ENCODE data around the gene DUOX2.
"Not testable (repeated sequence)": the region's sequence is repeated elsewhere in the genome, so short reads cannot be mapped to it uniquely, and the experiment has no call there.

Gene DUOX2

GRCh38 chr15:45118131-45118588 lies 4.2 kb upstream of the DUOX2 start:
- FAIRE-seq, result peak; percentile 89

DNA sequence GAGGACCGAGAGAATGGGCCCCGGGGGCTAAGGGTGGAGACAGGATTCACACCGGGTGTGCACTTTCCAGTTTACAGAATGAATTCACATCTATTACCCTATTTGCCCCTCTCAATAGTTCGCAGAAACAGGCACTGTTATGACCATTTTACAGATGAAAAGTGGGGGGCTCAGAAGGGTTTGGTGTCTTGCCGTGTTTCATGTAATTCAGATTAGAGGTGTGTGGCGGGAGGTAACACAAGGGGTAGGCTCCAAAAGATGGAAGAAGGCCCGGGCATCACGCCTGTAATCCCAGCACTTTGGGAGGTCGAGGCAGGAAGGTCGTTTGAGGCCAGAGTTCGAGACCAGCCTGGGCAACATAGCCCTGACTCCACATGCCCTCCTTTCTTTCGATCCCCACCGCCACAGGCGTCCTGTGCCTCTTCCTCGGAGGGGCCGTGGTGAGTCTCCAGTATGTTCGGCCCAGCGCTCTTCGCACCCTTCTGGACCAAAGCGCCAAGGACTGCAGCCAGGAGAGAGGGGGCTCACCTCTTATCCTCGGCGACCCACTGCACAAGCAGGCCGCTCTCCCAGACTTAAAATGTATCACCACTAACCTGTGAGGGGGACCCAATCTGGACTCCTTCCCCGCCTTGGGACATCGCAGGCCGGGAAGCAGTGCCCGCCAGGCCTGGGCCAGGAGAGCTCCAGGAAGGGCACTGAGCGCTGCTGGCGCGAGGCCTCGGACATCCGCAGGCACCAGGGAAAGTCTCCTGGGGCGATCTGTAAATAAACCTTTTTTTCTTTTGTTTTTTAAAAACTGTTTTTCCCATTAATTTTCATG lies 3.5 kb upstream of the DUOX2 start:
- no peak for FAIRE-seq

- FAIRE-seq, result no peak
These were observed 2.7 kb upstream of the DUOX2 start for GRCh38 chr15:45116482-45117307.

- FAIRE-seq, result no peak
These were observed 2.1 kb upstream of the DUOX2 start for GRCh38 chr15:45116006-45116481.

DNA sequence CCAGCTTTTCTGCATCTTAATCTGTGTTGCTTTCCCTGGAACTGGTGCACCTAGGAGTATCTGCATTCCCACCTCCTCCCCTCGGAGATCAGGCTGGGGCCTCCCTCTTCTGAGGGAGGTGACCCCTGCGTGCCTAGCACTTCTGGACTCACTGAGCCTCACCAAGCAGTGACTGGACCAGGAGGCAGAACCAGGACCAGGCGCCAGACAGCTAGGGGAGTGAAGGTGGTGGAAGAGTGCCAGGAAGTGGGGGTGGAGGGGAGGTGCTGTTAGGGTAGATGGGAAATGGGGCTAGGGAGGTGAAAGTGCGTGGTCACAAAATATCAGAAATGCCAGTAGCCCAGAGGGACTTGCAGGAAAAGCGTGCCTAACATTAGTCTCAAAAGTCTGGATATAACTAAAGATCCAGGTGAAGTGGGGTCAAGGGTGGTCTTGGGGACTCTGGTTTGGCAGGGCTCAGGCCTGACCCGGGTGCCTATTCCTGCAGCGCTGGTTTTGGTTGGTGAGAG lies 1.4 kb upstream of the DUOX2 start:
- FAIRE-seq, result no peak

DNA sequence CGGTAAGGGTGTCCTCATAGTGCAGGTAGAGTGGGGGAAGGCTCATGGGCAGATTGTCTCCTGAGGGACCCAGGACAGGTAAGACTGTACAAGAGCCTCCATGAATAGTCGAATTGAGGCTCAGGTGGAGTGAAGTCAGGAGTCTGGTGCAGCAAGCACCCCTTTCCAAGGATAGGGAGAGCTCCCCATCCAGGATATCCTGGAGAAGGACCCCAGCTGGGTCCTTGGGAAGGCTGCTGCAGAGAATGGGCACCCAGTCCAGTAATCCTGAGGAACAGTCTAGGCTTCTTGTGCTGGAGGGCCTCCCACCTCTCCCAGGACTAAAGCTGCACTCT lies 746 bp upstream of the DUOX2 start:
- FAIRE-seq, result no peak

DNA sequence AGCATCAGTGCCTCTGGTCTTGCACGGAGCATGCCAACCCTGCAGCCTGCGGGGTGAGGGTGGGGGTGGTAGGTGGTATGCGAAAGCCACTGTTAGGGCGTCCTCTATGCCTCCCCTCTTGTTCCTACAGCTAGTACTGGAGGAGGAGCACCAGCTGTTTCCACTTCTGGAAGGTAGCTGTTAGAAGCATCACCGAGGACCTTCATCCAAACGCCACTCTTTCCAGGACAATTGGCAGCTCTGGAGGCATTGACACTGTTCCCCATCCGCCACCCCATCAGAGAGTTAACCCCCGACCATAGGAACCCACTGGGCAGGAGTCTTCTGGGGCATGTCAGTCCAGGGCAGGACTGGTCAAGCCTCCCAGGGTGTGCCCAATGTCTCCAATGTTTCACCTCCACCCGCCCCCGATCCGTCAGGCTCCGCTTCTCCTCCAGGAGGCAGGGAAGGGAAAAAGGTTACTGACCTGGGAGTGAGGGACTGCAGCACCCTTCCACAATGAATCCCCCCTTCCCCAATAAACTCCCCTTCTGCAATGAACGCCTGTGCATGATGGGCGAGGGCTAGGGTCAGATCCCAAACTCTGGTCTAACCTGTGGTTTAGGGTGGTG lies 487 bp downstream of the DUOX2 start:
- no peak for FAIRE-seq

DNA sequence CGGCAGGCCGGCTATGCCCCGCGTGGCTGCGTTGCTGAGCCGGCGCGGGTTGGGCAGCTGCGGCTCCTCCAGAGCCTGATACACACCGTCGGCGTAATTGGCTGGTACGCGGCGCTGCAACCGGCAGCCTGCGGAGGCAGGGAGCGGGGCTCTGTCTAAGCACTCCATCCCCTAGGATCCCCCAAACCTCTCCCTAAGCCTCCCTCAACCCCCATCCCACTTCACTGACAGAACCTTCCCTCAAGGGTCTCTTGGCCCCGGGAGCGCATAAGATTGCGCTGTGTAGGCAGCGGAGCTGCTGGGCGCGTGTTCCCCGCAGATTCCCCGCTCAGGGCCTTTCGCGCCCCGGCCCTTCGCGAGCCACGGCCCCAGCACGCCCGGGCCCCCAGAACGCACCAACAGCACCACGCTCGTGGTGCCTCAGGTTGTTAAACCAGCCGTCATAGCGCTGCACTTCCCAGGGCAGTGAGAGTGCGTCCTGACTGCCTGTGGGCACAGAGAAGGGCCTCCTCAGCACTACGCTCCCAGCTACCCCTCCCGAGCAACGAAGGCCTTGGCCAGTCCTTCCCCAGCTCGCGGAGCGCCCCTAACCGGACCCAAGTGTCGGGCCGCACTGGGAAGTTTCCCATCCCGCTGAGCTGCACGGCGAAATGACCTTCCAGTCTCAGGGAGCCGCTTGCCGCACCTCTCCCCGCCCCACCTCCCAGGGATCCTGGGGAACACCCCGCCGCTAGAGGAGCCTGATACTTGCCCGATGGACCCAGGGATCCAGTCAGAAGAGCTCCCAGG lies 1.2 kb downstream of the DUOX2 start:
- no peak for FAIRE-seq

GRCh38 chr15:45112143-45112590 lies 1.8 kb downstream of the DUOX2 start:
- no peak for FAIRE-seq

- no peak for FAIRE-seq
These were observed 2.4 kb downstream of the DUOX2 start for GRCh38 chr15:45111390-45112142.

GRCh38 chr15:45110256-45110820 lies 3.6 kb downstream of the DUOX2 start:
- no peak for FAIRE-seq

GRCh38 chr15:45107941-45108630 lies 5.9 kb downstream of the DUOX2 start:
- FAIRE-seq, result no peak

GRCh38 chr15:45106002-45106790 lies 7.8 kb downstream of the DUOX2 start:
- FAIRE-seq, result no peak

DNA sequence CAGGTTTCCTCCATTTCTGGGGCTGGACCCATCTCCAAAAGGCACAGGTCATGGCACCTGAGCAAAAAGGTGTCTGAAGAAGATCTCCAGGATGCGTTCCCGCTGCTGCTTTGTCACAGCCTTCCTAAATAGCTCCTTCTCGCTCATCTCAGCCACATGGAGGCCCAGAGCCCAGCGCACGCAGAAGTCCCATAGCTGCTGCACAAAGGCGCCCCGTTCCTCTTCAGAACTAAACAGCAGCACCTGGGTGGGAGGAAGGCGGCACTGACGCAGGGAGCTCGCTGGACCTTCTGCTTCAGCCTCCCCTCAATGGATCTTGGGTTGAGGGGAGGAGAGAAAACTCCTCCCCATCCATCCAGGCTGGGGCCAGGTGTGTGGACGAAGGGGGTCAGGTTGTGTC lies 8.4 kb downstream of the DUOX2 start:
- FAIRE-seq, result no peak

GRCh38 chr15:45104170-45104569 lies 9.8 kb downstream of the DUOX2 start:
- not testable (repeated sequence) for FAIRE-seq

GRCh38 chr15:45102226-45102625 lies 11.7 kb downstream of the DUOX2 start:
- no peak for FAIRE-seq

DNA sequence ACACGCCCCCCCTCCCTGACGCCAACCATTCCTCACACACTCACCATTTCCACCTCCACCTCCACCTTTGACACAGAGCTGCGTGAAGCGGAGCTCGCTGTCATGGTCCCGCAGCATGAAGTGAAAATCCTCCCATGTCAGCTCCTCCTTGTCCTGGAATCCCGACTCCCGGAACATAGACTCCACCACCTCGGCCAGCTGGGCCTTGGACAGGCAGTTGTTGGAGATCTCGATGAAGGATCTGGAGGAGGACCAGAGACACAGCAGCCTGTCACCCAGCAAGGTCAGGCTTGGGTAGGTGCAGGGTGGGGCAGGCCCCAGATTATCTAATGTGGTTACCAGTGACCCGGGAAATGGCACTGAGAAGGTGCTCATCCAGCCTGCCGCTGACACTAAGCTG lies 12.2 kb downstream of the DUOX2 start:
- no peak for FAIRE-seq

DNA sequence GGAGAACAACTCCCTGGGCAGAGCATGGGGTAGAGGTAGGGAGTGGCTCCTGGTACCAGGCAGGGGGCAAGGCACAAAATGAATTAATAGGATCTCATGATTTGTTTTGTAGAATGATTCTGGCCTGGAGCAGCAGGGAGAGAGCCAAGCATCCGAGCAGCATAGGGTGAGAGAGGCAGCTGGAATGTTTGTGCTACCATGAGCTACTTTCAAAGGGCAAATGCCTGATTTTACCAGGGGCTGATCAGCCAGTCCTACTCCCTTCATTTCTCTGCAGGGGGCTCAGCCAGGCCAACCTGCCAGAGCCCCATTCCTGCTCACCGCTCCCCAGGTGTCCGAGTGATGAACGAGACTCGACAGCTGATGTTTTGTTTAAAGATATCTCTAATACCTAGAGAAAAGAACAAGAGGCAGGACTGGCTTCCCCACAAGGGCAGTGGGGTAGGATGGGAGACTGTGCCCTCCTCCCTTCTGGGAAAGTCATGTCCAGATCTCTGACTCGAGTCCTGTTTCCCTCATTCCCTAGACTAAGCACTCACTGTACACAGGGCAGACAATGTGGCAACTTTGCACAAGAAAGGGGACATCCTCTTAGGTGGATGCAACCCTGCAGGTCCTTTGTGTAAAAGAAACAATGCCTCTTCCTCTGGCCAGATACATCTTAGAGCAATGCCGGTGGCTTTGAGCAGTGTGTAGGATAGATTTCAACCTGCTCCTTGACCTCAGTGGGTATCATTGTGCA lies 12.9 kb downstream of the DUOX2 start:
- no peak for FAIRE-seq

DNA sequence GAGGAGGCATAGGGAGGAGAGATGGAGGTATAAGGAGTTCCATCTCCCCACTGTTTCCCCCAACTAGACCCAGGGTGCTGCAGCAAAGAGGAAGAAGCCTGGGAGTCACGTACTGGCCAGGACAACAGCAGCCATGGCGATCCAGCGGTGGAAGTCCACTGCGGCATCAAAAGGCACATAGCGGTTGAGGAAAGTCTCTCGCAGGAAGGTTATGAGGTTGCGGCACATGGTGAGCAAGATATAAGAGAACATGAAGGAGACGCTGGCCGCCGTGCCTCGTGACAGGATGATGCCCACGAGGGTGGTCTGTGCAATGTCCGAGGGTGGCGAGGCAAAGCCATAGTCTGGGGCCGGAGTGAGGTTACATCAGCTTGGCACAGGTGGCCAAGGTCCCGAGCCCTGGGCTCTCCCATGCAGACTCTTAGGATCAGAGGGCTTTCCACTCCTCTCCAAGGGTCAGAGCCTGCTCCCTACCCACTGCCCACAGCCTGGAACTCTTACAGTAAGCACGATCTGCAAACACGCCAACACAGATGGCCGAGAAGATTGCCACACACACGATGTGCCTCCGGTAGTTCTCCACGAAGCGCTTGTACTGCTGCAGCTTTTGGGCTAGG lies 14.3 kb downstream of the DUOX2 start:
- no peak for FAIRE-seq

Data from TTC549 (cell line).